ENCODE results near the gene PSG3.
"Not testable (repeated sequence)": the region's sequence is repeated elsewhere in the genome, so short reads cannot be mapped to it uniquely, and the experiment has no call there.

PSG3 gene

DNA sequence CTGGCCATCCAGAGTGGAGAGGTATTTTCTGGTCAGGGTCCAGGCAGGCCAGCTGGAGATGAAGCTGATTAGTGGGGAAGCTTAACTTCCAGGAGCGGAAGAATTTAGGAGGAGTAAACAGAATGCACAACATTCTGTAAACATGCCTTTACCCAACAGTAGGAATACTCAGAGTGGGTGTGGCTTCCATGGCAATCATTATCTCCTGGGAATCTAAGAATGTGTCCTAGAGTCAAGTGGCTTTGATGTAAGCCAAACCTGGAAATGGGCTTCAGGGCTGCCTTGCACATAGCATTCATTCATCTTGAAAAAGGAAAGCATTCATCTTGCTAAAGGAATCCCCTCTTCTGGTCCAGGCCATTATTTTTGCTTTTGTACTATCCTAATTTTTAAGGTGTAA lies 29.3 kb downstream of the PSG3 start:
- in situ Hi-C loops (cut with MboI; ENCODE audit: low pct_unique_long_range_greater_than_20kb, low sequenced_read_pairs); DNase-seq: not testable (repeated sequence)

DNA sequence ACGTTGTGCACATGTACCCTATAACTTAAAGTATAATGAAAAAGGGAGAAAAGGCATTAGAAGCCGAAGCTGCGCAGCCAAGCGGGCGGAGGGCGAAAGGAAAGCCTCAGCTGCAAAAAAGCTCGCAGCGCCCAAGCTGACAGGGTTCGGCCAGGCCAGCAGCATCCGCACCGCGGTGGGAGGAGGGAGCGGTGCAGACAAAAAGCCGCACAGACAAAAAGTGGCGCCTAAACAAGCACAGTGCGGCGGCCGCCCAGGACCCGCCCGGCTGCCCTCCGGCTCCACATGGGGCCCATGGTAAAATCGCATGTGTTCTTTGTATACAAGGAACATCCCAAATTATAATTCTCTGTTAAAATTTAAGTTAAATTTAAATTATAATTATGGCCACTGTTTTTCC lies 42.4 kb downstream of the PSG3 start:
- in situ Hi-C loops (cut with MboI; ENCODE audit: low pct_unique_long_range_greater_than_20kb, low sequenced_read_pairs) = no loop called here
- no peak for DNase-seq

DNA sequence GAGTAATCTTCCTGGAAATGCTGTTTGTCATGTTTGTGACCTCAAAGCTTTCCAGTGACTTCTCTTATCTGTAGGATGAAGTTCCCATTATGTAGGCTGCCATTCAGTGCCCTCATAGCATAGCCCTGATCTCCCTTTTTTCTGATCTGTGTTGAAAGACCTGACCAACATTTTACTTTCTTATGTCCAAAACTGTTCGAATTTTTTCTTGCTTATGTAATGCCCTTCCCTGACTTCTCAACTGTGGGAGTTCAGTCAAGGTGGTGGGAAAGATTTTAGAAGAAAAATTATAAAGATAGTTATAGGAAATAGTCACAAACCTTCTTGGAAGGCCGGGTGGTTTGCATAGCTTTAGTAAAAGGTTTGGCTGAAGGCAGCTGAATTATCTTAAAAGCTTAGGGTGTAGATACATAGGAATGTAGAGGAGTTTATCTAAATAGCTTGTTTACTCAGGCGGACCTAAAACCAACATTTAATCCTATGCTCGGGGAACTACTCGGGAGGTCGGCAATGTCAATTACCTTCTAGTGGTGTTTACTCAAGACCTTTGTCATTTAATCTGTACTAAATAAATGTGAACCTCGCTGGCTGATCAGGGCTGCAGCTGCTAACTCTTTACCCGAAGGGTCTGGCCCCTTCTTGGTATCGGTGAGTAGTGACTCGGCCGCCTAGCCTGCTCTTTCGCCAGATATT lies 44.3 kb downstream of the PSG3 start:
- no peak for DNase-seq
- in situ Hi-C loops (cut with MboI; ENCODE audit: low pct_unique_long_range_greater_than_20kb, low sequenced_read_pairs) = no loop called here

DNA sequence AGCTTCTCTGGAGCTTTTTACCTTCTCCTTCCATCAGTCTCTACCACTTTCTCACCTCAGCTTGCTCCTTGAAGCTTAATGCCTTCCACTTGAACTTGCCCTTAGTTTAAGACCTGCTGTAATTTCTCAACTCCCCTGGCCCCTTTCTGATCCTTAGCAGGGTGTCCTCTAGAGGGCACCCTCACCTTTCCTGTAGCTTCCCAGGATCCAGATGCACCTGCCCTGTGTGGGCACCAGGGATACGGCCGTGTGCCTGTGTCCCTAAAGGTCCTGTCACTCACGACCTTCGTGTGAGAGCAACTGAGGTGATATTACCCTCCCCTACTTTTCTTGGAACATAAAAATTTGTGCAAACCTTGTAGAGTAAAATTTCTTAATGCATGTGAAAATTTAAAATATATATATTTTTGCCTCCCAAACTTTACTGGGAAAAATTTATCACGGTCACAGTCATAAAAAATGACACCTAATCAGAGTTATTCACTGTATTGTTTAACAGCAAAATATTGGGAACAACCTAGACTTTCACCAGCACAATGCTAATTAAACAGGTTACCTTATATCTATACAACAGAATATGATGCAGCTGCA lies 46.4 kb downstream of the PSG3 start:
- peak; percentile 34 for DNase-seq
- in situ Hi-C loops (cut with MboI; ENCODE audit: low pct_unique_long_range_greater_than_20kb, low sequenced_read_pairs) = no loop called here

DNA sequence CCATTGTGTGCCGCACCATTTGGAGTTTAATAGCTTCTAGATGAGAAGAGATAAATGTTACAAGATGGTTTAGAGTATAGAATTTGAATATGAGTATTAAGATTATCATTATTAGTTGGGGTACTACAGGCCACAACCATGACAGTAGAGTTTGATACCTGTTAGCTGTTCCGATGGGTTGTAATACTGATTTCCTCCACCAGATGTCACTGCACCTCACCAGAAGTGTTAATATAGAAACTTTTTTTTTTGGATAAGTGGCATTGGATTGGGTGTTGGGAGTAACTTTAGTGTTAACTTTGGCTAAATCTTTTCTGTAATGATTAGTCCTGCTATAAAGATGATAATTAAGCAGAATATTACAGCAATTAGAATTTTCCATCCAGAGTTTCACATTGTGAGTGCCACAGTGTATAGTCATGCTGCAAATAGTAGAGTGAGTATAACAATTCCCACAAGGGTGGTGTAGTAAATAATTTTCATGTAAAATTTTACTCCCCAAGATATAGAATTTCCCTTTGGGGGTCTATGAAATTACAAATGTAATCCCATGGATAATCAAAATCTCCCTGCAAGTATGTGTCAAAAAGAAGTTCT lies 56.3 kb downstream of the PSG3 start:
- in situ Hi-C loops (cut with MboI; ENCODE audit: low pct_unique_long_range_greater_than_20kb, low sequenced_read_pairs) = no loop called here
- peak; percentile 27 for DNase-seq

DNA sequence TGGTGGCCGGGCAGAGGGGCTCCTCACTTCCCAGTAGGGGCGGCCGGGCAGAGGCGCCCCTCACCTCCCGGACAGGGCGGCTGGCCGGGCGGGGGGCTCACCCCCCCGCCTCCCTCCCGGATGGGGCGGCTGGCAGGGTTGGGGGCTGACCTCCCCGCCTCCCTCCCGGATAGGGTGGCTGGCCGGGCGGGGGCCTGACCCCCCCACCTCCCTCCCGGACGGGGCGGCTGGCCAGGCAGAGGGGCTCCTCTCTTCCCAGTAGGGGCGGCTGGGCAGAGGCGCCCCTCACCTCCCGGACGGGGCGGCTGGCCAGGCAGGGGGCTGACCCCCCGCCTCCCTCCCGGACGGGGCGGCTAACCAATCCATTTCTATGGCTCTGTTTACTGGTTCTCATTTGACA lies 64.0 kb downstream of the PSG3 start:
- in situ Hi-C loops (cut with MboI; ENCODE audit: low pct_unique_long_range_greater_than_20kb, low sequenced_read_pairs); DNase-seq: not testable (repeated sequence)

DNA sequence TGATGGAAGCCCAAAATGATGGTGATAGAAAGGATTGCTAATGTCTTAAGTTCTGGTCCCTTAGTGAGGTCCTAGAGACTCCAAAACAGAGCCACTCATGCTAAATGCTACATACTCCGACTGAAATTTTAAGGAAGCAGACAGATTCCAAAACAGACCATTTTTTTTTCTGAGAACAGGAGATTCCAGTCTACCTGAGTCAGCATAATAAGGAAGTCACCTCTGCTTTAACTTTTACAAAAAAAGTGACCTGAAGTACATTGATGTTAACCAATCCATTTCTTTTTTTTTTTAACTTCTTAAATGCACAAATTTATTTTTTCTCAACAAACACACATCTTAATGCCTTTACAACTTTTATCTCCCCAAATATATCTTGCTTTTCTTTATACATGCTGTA lies 65.7 kb downstream of the PSG3 start:
- DNase-seq; in situ Hi-C loops (cut with MboI; ENCODE audit: low pct_unique_long_range_greater_than_20kb, low sequenced_read_pairs): not testable (repeated sequence)
